ENCODE results near the gene PRELP.

The PRELP gene

DNA sequence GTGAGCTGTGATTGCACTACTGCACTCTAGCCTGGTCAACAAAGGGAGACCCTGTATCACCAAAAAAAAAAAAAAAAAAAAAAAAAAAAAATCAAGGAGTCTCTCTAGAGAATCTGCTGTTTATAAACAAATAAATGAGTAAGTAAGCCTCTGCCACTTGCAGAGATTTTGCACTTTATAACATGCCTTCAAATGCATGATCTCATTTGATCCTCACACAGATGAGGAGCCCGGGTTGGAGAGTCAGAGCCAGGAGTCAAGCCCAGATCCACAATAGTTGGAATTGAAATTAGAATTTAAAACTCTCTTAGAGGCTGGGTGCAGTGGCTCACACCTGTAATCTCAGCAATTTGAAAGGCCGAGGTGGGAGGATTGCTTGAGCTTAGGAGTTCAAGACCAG, 4.0 kb downstream of the PRELP start:
- no peak for DNase-seq

DNA sequence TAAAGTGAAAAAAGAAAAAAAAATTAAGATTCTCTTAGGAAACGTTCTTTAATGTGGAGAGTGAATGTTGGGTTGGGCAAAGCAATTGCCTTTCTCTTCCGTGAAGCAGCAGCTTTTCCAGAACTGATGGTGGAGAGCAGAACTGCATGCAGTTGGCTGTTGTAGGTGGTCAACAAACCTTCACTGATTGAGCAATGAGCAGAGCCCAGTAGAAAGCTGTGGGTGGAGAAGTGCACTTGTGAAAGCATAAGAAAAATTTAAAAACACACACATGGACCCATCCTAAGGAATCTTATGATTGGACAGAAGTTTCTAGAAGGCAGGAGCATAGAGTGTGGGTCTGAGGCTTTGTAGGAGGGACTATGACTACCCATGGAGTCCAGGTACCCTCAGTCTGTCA, 4.5 kb downstream of the PRELP start:
- DNase-seq = no peak

DNA sequence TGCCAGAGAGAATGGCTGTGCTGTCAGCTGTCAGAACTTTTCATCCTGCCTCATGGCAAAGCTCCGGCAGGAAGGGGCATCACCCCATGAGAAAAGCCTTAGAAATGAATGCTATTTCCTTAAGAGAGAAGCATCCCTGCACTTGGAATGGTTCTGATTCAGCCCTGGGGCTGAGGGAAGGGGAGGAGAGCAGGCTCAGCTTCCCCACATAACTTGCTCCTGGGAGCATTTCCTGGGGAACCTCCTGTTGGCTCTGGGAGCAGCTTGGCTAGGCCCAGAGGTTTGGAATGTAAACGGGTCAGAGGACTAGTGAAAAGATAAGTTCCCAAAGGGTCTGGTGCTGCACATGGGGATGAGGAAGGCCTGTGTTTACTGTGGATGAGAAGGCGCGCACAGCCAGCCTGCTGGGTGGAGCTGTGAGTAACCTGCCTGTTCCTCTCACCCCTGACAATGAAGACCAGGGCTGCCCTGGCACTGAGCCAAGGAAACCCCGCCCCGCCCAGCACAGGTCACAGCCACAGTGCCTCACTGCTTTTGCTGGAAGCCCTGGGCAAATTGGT, 5.0 kb downstream of the PRELP start:
- peak; percentile 51 for DNase-seq

DNA sequence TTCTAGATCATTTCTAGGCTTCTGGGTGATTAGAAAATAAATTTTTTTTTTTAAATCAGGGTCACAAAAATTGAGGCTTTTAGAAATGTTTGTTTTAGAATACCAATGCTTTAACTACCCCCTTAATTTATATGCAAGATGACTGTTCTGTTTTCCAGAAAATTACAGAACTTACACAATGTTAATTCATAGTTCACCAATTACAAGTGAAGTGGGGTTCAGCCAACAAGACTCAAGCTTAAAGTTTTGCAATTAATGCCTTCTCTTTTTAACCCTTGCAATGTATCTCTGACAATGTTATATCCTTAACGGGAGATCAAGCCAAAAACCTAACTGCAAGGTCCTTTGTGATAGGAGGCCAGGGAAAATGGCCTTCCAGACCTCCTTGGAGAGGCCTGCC, 5.6 kb downstream of the PRELP start:
- DNase-seq = no peak

DNA sequence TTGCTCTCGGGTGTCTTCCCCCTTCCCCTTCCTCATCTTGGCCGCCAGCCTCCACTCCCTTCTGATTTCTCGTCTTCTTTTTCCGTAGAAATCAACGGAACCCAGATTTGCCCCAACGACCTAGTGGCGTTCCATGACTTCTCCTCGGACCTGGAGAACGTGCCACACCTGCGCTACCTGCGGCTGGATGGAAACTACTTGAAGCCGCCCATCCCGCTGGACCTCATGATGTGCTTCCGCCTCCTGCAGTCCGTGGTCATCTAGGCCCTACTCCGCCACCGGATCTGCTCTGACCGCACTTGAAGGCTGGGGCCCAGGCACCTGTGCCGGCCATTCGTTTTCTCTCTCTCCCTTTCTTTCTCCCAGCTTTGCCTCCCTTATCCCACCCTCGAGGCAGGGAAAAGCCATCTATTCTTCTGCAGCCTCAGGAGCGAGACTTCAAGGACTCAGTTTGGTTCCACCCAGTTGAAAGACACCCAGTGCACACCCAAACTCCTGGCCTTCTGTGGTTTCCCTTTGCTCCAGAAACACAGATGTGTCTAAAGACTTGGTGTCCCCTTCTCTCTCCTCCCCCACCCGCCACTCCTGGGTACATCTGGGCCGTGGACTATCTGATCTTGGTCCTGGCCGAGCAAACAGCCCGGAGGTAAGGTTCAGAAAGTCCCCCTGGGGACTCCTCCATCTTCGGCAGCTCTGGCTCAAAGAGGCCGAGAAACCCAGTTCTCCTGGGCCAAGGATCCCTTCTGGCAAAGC, 11.2 kb downstream of the PRELP start:
- DNase-seq = no peak

DNA sequence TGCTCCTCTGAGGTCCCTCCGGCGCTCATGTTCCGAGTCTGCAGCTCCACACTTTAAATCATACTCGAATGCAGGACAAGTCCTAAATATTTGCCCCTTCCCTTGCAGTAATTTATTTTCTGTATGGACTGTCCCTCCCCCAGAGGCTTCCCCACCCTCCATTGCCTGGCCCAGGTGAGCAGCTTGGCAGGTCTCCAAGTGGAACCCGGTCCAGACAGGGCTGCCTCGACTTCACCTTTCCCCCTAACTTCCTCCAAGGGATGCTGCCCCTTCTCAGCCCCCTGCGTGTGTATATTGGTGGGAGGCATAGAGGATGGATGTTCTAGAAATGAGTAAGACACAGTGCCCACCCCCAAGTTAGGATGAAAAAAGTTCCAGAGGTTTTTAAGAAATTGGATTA, 12.9 kb downstream of the PRELP start:
- DNase-seq = no peak

DNA sequence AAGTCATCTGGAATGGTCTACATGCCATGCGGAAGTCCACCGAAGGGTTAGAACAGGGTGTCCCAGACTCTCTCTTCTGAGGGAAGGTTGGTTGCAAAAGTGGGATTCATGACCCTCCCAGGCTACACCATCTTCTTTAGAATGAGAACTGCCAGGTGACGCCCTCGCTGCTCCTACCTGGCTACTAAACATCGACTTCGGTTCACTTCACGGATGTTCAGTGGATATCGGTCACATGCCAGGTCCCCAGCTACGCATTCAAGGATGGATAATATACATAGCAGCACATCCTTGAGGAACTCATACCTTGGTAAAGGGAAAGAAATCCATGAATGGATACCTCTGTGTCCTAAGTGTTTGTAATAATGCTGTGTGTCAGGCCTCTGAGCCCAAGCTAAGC, 15.0 kb downstream of the PRELP start:
- DNase-seq = no peak

DNA sequence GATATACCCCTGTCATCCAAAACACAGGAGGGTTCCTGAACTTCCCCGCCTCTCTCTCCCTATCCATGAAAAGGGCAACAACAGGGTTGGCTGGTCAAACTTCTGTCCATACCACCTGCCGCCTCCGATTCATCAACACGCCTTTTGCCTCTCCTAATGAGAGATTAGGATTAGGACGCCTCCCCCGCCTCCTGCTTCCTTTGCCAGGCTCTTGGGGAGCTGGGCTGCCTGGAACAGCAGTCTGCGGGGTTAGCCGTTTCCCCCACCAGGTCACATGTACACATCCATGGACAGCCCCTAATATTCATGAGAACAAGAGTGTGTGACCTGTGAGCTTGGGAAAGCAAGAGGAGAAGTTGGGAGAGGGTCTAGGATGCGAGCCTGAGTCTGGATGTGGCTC, 16.1 kb downstream of the PRELP start:
- no peak for DNase-seq

DNA sequence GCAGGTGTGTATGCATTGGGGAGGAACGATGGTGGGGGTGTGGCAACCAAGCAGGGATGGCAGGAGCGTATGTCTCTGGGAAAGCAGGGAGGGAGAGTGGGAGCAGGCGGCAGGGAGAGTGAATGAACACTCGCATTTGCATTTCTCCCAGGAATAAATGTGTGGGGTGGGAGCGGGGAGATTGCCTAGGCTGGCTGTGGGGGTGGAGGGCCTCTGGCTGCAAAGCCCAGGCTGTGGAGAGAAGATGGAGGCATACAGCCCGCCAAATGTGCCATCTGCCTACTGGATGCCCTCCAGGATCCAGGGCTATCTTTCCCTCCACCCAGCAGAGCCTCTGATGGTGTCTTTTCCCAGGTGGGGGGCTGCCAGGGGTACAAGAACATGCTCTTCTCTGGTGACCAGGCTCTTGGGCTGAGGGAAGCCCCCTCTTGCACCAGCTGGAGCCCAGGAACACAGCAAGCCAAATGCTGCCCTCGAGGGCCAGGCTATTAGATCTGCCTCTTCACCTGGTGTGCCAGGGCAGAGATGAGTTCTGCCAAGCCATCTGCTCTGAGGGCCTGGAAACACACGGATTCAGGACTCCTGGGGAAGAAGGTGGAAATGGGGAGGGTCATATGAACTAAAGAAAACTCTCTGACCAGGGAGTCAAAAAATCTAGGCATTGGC, 16.6 kb downstream of the PRELP start:
- no peak for DNase-seq

DNA sequence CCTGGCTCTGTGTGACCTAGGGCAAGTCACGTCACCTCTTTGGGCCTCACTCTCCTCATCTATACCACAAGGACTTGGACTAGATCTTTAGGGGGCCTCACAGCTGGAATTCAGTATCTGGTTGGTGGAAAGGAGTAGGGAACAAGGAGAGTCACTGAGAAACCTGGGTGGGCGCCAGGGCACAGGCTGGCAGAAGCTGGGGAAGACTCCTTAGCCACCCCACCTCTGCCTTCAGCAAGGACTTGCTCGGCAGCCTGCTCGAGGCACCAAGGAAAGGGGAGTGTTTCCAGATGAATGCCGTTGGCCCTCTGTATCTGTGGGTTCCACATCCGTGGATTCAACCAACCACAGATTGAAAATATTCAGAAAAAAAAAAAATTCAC, 17.1 kb downstream of the PRELP start:
- no peak for DNase-seq

DNA sequence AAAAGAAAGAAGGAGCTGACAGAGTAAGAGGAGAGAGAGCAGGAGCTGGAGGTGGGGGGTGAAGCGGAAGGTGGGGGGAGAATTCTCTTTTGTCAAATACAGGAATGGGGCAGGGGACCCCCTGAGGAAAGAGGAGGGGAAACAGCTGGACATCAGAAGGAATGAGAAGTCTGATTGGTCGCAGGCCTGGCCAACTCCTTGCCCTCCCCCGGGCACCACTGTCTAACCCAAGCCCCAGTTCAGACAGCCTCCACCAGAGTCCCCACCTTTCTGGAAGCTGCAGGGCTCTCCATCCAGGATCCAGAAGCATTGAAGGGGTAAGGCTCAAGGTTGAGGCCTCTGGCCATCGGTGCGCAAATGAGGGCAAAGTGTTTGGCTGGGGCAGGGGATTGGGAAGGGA, 18.3 kb downstream of the PRELP start, which contains the start of gene OPTC:
Gene OPTC, plus strand, starts transcription at position 253 of the 400 bp plus-strand sequence. CDS start 1,853 bp downstream, outside the sequence.
- DNase-seq = no peak

DNA sequence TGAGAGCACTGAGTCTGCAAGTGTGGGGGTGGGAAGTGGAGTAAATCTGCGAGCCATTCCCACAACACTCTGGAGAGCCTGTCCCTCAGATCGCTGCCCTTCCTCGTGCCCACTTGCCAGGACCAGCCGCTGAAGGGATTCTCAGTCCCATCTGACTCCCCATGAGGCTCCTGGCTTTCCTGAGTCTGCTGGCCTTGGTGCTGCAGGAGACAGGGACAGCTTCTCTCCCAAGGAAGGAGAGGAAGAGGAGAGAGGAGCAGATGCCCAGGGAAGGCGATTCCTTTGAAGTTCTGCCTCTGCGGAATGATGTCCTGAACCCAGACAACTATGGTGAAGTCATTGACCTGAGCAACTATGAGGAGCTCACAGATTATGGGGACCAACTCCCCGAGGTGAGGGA, 20.2 kb downstream of the PRELP start:
- no peak for DNase-seq

DNA sequence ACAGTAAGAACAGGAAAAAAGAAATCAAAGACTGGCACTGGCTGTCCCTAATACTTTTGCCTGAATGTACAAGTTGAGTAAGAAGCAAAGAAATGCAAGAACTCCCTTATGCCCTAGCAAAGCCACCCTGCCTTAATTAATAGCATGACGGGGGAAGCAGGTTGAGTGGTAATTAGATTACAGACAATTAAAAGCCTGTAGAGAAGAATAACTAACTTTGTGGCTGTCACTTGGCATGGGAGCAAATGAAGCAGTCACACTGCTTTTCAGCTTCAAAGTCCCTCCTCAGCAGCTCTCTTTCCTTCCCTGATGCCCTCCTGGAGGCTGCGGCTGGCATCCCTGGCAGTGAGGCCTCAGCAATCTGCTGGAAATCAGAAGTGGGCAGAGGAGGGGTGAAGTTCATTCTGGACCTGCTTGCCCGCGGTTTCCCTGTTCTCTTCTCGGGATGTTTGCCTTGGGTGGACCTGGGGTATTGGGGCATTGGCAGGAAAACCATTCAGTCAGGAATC, 21.7 kb downstream of the PRELP start:
- no peak for DNase-seq

DNA sequence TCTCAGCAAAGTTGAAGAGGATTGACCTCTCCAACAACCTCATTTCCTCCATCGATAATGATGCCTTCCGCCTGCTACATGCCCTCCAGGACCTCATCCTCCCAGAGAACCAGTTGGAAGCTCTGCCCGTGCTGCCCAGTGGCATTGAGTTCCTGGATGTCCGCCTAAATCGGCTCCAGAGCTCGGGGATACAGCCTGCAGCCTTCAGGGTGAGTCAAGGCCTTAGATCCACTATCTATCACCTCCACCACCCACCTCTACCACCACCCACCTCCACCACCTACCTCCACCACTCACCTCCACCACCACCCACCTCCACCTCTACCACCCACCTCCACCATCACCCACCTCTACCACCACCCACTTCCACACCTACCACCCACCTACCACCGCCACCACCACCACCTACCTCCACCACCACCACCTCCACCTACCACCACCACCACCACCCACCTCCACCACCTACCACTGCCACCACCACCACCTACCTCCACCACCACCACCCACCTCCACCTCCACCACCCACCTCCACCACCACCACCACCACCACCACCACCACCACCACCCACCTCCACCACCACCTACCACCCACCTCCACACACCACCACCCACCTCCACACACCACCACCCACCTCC, 24.2 kb downstream of the PRELP start:
- DNase-seq = no peak

DNA sequence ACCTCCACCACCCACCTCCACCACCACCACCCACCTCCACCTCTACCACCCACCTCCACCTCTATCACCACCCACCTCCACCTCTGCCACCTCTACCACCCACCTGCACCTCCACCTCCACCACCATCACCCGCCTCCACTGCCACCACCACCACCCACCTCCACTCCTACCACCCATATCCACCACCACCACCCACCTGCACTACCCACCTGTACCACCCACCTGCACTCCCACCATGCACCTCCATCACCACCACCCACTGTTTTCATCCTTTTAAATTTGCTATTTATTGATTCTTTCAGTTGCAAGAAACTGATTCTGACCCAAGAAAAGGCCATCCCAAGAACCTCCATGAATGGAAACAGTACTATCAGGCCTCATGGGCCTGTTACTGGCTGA, 24.7 kb downstream of the PRELP start:
- DNase-seq = no peak

DNA sequence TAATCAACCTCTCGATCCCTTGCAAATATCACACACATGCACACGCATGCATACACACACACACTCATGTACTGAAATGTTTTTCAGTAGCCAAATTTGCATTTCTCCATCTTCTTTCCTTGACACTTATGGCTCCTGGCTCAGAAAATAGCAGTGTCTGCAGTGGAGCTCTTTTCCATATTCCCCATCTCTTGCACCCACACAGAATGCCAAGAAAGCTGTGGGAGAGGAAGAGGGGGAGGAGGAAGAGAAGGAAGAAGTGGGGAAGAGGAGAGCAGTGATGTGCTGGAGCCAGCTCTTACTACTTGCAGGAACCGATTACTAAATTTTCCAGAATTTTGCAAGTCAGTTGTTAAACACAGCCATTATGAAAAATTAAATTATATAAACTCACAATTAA, 28.2 kb downstream of the PRELP start:
- DNase-seq = no peak

DNA sequence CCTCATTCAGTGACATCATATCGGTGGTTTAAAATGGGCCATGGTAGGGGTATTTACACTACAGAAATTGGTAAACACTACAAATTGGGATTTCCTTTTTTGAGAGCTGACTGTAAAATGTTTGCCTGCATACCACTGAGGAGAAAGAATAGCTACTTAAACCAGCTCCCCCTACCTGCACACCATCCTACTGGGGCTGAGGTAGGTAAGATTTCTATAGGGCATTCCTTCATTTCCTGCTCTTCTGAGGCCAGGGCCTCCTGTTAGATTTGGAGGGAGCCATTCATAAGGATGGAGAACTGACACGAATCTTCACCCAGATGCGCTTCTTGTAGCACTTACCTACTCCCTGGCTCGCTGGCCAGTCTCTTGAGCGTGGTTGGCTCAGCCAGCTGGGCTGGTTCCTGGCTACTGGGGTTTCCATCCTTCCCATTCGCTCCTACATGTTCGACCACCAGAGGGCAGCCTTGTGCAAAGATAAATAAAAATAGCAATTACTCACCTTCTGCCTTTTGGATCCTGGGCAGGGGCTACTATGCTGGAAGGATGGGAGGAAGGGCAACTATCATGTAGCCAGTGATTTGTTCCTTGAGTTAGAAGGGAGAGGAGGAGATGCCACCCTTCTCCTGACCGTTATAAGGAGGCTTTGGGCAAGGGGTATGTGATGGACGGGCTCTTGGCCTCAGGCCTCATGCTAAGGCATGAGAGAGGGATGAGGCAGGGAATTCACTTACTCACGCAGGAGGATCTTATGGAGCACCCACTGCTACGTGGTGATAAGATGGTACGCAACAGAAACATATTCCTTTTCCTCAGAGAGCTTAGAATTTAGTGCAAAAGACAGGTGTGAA, 29.0 kb downstream of the PRELP start:
- peak; percentile 86 for DNase-seq

DNA sequence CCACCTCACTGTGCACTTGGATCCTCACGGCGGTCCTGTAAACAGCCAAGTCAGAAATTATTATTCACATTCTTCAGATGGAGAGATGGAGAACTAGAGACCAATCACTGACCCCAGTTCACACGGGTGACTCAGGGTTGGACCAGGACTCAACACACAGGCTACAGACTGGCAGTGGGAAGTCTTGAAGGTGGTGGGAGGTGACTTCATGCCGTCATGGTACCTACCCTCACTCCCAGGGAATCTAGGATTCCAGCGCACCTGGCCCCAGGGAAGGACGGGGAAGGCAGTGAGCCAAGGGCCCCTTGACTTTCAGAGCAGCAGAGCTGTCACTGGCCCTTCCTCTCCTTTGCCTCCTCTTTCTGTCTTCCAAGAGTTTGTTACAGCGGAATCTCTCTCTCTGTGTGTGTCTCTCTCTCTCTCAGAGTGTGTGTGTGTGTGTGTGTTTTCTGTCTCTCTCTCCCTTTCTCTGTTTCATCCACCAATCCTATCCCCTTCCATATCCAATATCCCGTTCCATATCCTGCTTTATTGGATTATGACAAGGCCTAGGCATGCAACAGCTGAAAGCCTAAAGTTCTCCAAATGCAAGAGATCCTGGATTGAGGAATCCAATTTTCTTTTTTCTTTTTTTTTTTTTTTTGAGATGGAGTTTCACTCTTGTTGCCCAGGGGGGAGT, 30.1 kb downstream of the PRELP start:
- DNase-seq = no peak

DNA sequence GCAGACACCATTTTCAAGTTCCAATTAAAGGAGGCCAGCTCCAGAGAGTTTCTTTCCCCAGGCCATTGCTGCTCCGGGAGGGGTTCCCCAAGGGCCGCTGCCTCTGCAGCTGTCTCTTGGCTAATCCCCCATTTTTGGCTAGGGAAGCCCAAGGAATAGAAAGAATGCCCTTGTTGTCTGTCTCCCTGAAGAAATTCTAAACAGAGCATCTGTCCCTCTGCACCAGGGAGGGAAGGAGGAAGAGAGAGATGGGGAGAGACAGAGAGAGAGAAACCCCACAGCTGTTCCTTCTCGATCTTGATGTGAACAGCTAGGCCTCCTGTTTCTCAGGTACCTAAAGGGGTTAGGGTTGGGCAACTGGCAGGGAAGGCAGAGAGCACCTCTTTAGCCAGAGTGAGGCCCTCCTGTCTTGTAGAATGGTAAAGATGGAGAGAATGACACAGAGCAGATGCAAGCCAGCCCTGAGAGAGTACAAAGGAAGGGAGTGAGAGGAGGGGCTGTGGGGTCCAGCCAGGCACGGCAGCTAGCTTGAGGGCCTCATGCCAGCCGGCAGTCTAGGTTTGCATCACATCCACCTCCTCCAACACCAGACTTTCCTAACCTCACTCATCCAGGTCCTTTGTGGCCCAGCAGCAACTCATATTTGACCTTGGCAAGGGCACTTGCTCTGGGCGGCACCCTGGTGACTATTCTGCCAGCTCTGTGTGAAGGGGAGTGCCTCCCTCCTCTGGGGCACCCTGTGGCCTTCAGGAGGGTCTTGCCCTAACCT, 31.4 kb downstream of the PRELP start:
- no peak for DNase-seq

DNA sequence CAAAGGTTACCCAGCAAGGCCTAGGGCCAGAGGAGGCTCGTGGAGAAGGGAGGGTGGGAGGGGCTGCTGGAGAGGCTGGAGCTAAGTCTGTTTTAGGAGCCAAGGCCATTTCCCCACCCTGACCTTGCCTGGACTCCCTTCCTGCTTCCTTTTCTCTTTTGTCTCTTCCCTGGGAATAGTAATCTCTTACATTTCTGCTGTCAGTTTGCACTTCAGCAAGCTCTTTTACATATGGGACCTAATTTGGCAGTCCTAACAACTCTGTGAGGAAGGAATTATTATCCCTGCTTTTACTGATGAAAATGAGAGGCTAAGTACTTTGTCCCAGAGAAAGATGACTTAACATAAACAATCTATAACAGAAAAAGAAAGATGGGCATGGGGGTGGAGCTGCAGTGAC, 32.2 kb downstream of the PRELP start:
- no peak for DNase-seq

DNA sequence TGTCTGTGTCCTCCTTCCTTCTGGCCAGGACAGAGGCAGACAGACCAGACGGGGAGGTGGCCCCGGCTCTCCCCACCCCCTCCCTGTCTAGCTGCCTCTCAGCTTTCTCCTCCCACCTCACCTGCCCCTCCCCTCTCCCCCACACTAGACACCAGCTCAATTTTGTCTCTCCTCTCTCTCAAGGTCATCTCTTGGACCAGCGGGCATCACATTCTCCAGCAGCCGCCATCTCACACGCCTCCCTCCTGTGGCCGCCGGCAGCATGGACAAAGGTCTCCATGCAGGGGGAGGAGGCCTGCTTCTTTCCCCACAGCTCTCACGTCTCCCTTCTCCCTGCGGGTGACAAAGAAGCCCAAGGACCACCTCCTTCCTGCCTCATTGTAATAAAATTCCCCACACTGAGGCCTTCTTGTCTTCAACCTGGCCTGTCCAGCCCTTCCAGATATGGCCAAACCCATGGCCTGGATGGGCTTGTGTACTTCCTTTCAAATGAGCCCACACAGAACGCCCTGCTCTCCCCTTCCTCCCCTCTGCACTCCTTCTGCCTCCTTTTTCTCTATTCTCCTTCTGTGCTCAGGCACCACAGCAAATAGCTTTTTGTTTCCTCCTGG, 33.0 kb downstream of the PRELP start:
- no peak for DNase-seq
